SK-N-SH (cell line): ENCODE data around the gene CHAC2. TPM values are rescaled to one million over a fixed set of nuclear protein-coding genes. Genes with fewer than 3 reads are reported as not detected.

ENCODE experiments used
- CTCF ChIA-PET: fragments of 300-600, 350-600 bp; formaldehyde crosslinking; extraction: SDS; loops from one replicate; lab custom pipeline; 2021; lab: Yijun Ruan, JAX
- POLR2A ChIA-PET: fragments of 350-600 bp; sonication (Branson Sonifier 250); formaldehyde crosslinking; extraction: SDS; loops from one replicate; lab custom pipeline; 2020; ENCODE audit warnings: antibody characterized with exemption, inconsistent platforms; lab: Yijun Ruan, JAX
- DNase-seq: peaks from one replicate; pipeline ENCODE4 v3.0.0; 2012
- H2AFZ ChIP-seq: fragments of 200-600 bp; sonication (generic); 2 replicates; pipeline ENCODE4 v1.8.1; 2016; ENCODE audit warnings: antibody characterized with exemption, mild to moderate bottlenecking, low read depth
- H3F3A ChIP-seq: fragments of 200-600 bp; sonication (generic); replicated peaks from 2 replicates; pipeline ENCODE3; 2016; ENCODE audit warnings: antibody characterized with exemption, mild to moderate bottlenecking; ENCODE audit not compliant: insufficient read depth
- H3K27ac ChIP-seq, 2 experiments: fragments of 200-500 bp in 1 of 2; fragments of 200-600 bp in 1 of 2; sonication (Bioruptor generic) in 1 of 2; sonication (generic), shearing (Covaris generic) in 1 of 2; 2 replicates each; pipeline versions ENCODE4 v1.5.1 to v1.6.1; 2014 to 2016; ENCODE audit warnings: low read depth in 2 of 2, inconsistent platforms in 1 of 2, low read length in 1 of 2, mild to moderate bottlenecking in 1 of 2, mixed read lengths in 1 of 2
- H3K27me3 ChIP-seq: fragments of 200-600 bp; sonication (generic), shearing (Covaris generic); 2 replicates; pipeline ENCODE4 v1.6.1; 2016; ENCODE audit warnings: mixed run types; ENCODE audit not compliant: insufficient read depth
- H3K36me3 ChIP-seq, 2 experiments: fragments of 200-500 bp in 1 of 2; fragments of 200-600 bp in 1 of 2; sonication (Bioruptor generic) in 1 of 2; sonication (generic) in 1 of 2; replicated peaks in 1 of 2; 2 replicates each; pipeline versions ENCODE3 to v1.5.1; 2014 to 2016; ENCODE audit warnings: low read length in 1 of 2, mild to moderate bottlenecking in 1 of 2; ENCODE audit not compliant: insufficient read depth in 2 of 2, control insufficient read depth in 1 of 2
- H3K4me1 ChIP-seq, 2 experiments: fragments of 200-500 bp in 1 of 2; fragments of 200-600 bp in 1 of 2; sonication (Bioruptor generic) in 1 of 2; sonication (generic), shearing (Covaris generic) in 1 of 2; 2 replicates each; pipeline versions ENCODE4 v1.5.1 to v1.6.1; 2014 to 2016; ENCODE audit warnings: low read depth in 1 of 2, low read length in 1 of 2, mixed run types in 1 of 2; ENCODE audit not compliant: insufficient read depth in 2 of 2, control insufficient read depth in 1 of 2
- H3K4me2 ChIP-seq: fragments of 200-600 bp; sonication (generic), shearing (Covaris generic); 2 replicates; pipeline ENCODE4 v1.6.1; 2017; ENCODE audit warnings: mixed run types
- H3K4me3 ChIP-seq, 2 experiments: fragments of 200-500 bp in 1 of 2; fragments of 200-600 bp in 1 of 2; sonication (Bioruptor generic) in 1 of 2; sonication (generic), shearing (Covaris generic) in 1 of 2; 2 replicates each; pipeline versions ENCODE4 v1.5.1 to v1.8.1; 2014 to 2016; ENCODE audit warnings: low read depth in 2 of 2, inconsistent platforms in 1 of 2, low read length in 1 of 2, mild to moderate bottlenecking in 1 of 2, mixed read lengths in 1 of 2, moderate library complexity in 1 of 2
- H3K79me2 ChIP-seq: fragments of 200-600 bp; sonication (generic); 2 replicates; pipeline ENCODE4 v1.8.1; 2017; ENCODE audit warnings: mild to moderate bottlenecking; ENCODE audit not compliant: insufficient read depth
- H3K9ac ChIP-seq: fragments of 200-600 bp; sonication (generic); 2 replicates; pipeline ENCODE4 v1.6.1; 2017; ENCODE audit warnings: mixed run types
- H3K9me2 ChIP-seq: fragments of 200-600 bp; sonication (generic); 2 replicates; pipeline ENCODE4 v1.6.1; 2017; ENCODE audit warnings: mixed run types
- H3K9me3 ChIP-seq: fragments of 200-600 bp; sonication (generic); 2 replicates; pipeline ENCODE4 v1.6.1; 2017; ENCODE audit warnings: mixed run types, mild to moderate bottlenecking, moderate library complexity
- H4K20me1 ChIP-seq: fragments of 200-600 bp; sonication (generic); 2 replicates; pipeline ENCODE4 v1.6.1; 2017; ENCODE audit warnings: mild to moderate bottlenecking, mixed run types; ENCODE audit not compliant: insufficient read depth
- FOXM1 ChIP-seq: IDR thresholded peaks from 2 replicates; pipeline ENCODE4 v1.4.0; 2012; ENCODE audit warnings: low read depth, mild to moderate bottlenecking
- JUND ChIP-seq: IDR thresholded peaks from 2 replicates; pipeline ENCODE4 v1.4.0; 2012
- MXI1 ChIP-seq: IDR thresholded peaks from 2 replicates; pipeline ENCODE4 v1.6.1; 2012; ENCODE audit warnings: mild to moderate bottlenecking, low read depth, low read length, improper control_type of control experiment
- PBX3 ChIP-seq: IDR thresholded peaks from 2 replicates; pipeline ENCODE4; 2012
- RFX5 ChIP-seq: IDR thresholded peaks from 2 replicates; pipeline ENCODE4 v1.6.1; 2012; ENCODE audit warnings: mild to moderate bottlenecking, improper control_type of control experiment, low read length
- SIN3A ChIP-seq: IDR thresholded peaks from 2 replicates; pipeline ENCODE4 v1.6.1; 2012; ENCODE audit warnings: low read depth, mild to moderate bottlenecking, low read length, moderate library complexity, borderline replicate concordance
- WGBS: methylation state at CpG from one replicate; pipeline ENCODE4 v1.1.6; 2017; ENCODE audit warnings: low lambda C conversion rate; 5-methylcytosine and 5-hydroxymethylcytosine counted together
- polyA plus RNA-seq, 3 experiments: library from polyadenylated mRNA; depleted of rRNA; stranded (reverse); fragments of >200 nt; gene quantifications; 2 replicates each; pipeline ENCODE4 v1.2.3, GENCODE V29; 2012

Gene CHAC2
- polyA plus RNA-seq, 1 of the 3 experiments (the other 2 are of a cell fraction): 2.1 TPM

- Histone ChIP-seq H3K9me2 (no peaks in the 10 kb centered on the region), H3K27me3 (no peaks in the 10 kb centered on the region), H3K9ac (peak overlapping the region; percentile 70), H4K20me1 (no peaks in the 10 kb centered on the region), H3K36me3 (peaks cover 8 to 17% of the 10 kb centered on the region in 2 experiments), H3K4me3 (peak overlapping the region; percentile 77 to 90), H3K27ac (peak overlapping the region; percentile 76 to 97; a peak in 3 of 4 replicates), H3K4me1 (peaks cover 4 to 5% of the 10 kb centered on the region in 2 experiments; a peak in 3 of 4 replicates), H3F3A (peaks cover 12% of the 10 kb centered on the region), H3K9me3 (no peaks in the 10 kb centered on the region), H2AFZ (peak overlapping the region; percentile 86), H3K4me2 (peak overlapping the region; percentile 86), H3K79me2 (peaks cover 48% of the 10 kb centered on the region)
- CTCF ChIA-PET: interaction anchor here (0.6 to 1.6 kb wide), 6 partner anchors 8 to 339 kb away, joined by 3 to 5 read pairs (median 4); partner anchors contain the start of genes ASB3 and ERLEC1
- 16% methylated on average over 9 of the region's 12 CpGs for WGBS
- POLR2A ChIA-PET: interaction anchor here (3.2 kb wide), 1 partner anchor 18 kb away, joined by 20 read pairs; the partner anchor contains the start of genes ASB3 and ERLEC1
- TF ChIP-seq MXI1 (peak; percentile 6; the same call in 1 of the 2 replicates), SIN3A (no peak)
- DNase-seq: no peak
Observed at GRCh38 chr2:53768242-53768542, 588 bp downstream of the CHAC2 start.

- H3K27ac ChIP-seq: no peak overlapping the region
- no peak overlapping the region for H2AFZ ChIP-seq
- H3K36me3 ChIP-seq: peaks cover 0 to 5% of the 10 kb centered on the region in 2 experiments
- peaks cover 12% of the 10 kb centered on the region for H3F3A ChIP-seq
- no peak overlapping the region for H3K4me2 ChIP-seq
- H3K27me3 ChIP-seq: no peaks in the 10 kb centered on the region
- ChIA-PET POLR2A (interaction anchor here (3.2 kb wide), 1 partner anchor 17 kb away, joined by 20 read pairs; the partner anchor contains the start of genes ASB3 and ERLEC1), CTCF (interaction anchor here (1.1 kb wide), 1 partner anchor 24 kb away, joined by 4 read pairs; no protein-coding TSS in a partner anchor)
- 87% methylated on average over 15 of the region's 15 CpGs for WGBS
- H3K9ac ChIP-seq: no peak overlapping the region
- no peaks in the 10 kb centered on the region for H3K9me3 ChIP-seq
- no peaks in the 10 kb centered on the region for H3K9me2 ChIP-seq
- peaks cover 4 to 5% of the 10 kb centered on the region in 2 experiments; a peak in 3 of 4 replicates for H3K4me1 ChIP-seq
- peaks cover 57% of the 10 kb centered on the region for H3K79me2 ChIP-seq
- TF ChIP-seq RFX5: no peak
- TF ChIP-seq PBX3: no peak
- no peaks in the 10 kb centered on the region for H4K20me1 ChIP-seq
- no peak for DNase-seq
- no peak overlapping the region for H3K4me3 ChIP-seq
Observed at GRCh38 chr2:53769318-53769945, 1.8 kb downstream of the CHAC2 start.

- H3K9me2 ChIP-seq: no peaks in the 10 kb centered on the region
- H3K9ac ChIP-seq: no peak overlapping the region
- peaks cover 60% of the 10 kb centered on the region for H3K79me2 ChIP-seq
- 72% methylated on average over 4 of the region's 4 CpGs for WGBS
- no peak for TF ChIP-seq FOXM1
- 0 out of 2 replicates have a peak, but pooled peaks have one; percentile 7 for TF ChIP-seq JUND
- H3K27me3 ChIP-seq: no peaks in the 10 kb centered on the region
- POLR2A ChIA-PET: no interaction called here
- no peaks in the 10 kb centered on the region for H3K9me3 ChIP-seq
- peaks cover 12% of the 10 kb centered on the region for H3F3A ChIP-seq
- H3K36me3 ChIP-seq: peaks cover 4 to 5% of the 10 kb centered on the region in 2 experiments
- no peak overlapping the region for H3K4me3 ChIP-seq
- peaks cover 4 to 5% of the 10 kb centered on the region in 2 experiments; a peak in 3 of 4 replicates for H3K4me1 ChIP-seq
- no peak overlapping the region for H3K27ac ChIP-seq
- CTCF ChIA-PET: no interaction called here
- H2AFZ ChIP-seq: no peak overlapping the region
- no peaks in the 10 kb centered on the region for H4K20me1 ChIP-seq
- no peak for DNase-seq
- no peak overlapping the region for H3K4me2 ChIP-seq
Observed at GRCh38 chr2:53770264-53770663, 2.7 kb downstream of the CHAC2 start.
